Activated CD8-positive, alpha-beta memory T cell treated with anti-CD3 and anti-CD28 coated beads for 48 hours (primary cell): ENCODE results near the gene SURF4.

ENCODE experiments used
- DNase-seq, 3 experiments: peaks; one replicate each; pipeline ENCODE4 v3.0.0-alpha.2; 2020; ENCODE audit warnings: low read depth in 2 of 3, low spot score in 2 of 3

SURF4 gene

GRCh38 chr9:133353548-133353947 is 22.3 kb downstream of the SURF4 start:
- no peak for DNase-seq

- DNase-seq: no peak
These were observed 23.1 kb downstream of the SURF4 start for GRCh38 chr9:133352635-133353340.

GRCh38 chr9:133351908-133352634 is 23.8 kb downstream of the SURF4 start:
- DNase-seq: no peak

GRCh38 chr9:133351526-133351907 is 24.3 kb downstream of the SURF4 start:
- no peak for DNase-seq

GRCh38 chr9:133349965-133350616 is 25.8 kb downstream of the SURF4 start:
- no peak for DNase-seq

GRCh38 chr9:133348718-133349573 is 26.9 kb downstream of the SURF4 start:
- no peak for DNase-seq

- peak; percentile 77 to 87 (median 82) for DNase-seq
These were observed 27.7 kb downstream of the SURF4 start, which contains the start of the genes MED22 and RPL7A for GRCh38 chr9:133347985-133348717. MED22 (minus strand) TSS chr9:133348131; CDS start chr9:133346662, 1,469 bp downstream. RPL7A (plus strand) TSS chr9:133348218; CDS start chr9:133348244, 26 bp downstream.

GRCh38 chr9:133347515-133347984 is 28.3 kb downstream of the SURF4 start:
- no peak for DNase-seq

GRCh38 chr9:133346021-133346785 is 29.7 kb downstream of the SURF4 start:
- DNase-seq: no peak

- no peak for DNase-seq
These were observed 30.3 kb downstream of the SURF4 start for GRCh38 chr9:133345596-133345995.

GRCh38 chr9:133344979-133345378 is 30.9 kb downstream of the SURF4 start:
- no peak for DNase-seq

- no peak for DNase-seq
These were observed 31.8 kb downstream of the SURF4 start for GRCh38 chr9:133344071-133344470.

GRCh38 chr9:133342570-133342969 is 33.3 kb downstream of the SURF4 start:
- DNase-seq: no peak

GRCh38 chr9:133342069-133342406 is 33.8 kb downstream of the SURF4 start:
- DNase-seq: no peak

GRCh38 chr9:133341369-133342068 is 34.3 kb downstream of the SURF4 start:
- DNase-seq: no peak

- no peak for DNase-seq
These were observed 34.9 kb downstream of the SURF4 start for GRCh38 chr9:133340916-133341315.

GRCh38 chr9:133340256-133340655 is 35.6 kb downstream of the SURF4 start:
- no peak for DNase-seq

GRCh38 chr9:133339641-133340040 is 36.2 kb downstream of the SURF4 start:
- DNase-seq: no peak
